HG03025 (cell line): ENCODE data around the gene WDR81.
"Not testable (repeated sequence)": the region's sequence is repeated elsewhere in the genome, so short reads cannot be mapped to it uniquely, and the experiment has no call there.

Source experiments
- ATAC-seq: cut with Tn5 transposase; IDR thresholded peaks from one replicate; pipeline ENCODE4 v1.9.1; 2021; ENCODE audit warnings: mild to moderate bottlenecking, moderate library complexity; ENCODE audit not compliant: unreplicated experiment, low FRiP score

The WDR81 gene

DNA sequence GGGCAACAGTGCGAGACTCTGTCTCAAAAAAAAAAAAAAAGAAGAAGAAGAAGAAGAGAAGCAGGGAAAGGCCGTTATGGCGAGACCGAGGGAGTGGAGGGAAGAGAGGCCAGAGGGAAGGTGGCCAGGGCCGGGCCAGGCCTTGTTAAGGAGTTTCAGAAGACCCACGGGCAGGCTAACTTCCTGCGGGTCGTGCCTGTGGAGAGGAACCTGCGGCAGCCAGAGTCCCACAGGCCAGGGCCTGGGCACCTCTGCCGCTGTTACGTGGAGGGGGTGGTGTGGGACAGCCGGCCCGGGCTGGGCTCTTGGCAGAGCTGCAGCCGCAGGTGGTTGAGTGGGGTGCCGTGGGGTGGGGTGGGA lies 5.4 kb downstream of the WDR81 start:
- no peak for ATAC-seq

DNA sequence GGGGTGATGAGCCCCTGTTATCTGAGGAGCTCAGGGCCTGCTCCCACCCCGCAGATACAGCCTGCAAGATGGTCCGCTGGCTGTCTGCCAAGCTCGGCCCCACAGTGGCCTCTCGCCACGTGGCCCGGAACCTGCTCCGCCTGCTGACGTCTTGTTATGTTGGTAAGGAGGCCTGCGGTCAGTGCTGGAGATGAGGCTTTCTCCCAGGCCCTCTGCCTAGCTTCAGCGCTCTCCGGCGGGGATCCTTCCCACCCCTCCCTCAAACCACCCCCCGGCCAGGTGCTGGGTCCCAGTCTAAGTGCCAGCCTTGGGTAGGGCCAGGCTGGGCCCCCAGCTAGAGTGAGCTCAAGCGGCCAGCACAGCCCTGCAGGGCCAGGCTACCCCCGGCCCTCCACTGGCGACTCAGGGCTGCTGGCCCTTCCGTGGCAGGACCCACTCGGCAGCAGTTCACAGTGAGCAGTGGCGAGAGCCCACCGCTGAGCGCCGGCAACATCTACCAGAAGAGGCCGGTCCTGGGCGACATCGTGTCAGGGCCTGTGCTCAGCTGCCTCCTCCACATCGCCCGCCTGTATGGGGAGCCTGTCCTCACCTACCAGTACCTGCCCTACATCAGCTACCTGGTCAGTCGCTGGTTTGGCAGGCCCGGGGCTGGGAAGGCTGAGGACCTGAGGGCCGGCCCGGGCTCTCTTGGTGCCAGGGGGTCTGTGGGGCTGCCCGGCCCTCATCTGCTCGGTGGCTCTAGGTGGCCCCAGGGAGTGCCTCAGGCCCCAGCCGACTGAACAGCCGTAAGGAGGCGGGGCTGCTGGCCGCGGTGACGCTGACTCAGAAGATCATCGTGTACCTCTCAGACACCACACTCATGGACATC lies 6.1 kb downstream of the WDR81 start:
- no peak for ATAC-seq

DNA sequence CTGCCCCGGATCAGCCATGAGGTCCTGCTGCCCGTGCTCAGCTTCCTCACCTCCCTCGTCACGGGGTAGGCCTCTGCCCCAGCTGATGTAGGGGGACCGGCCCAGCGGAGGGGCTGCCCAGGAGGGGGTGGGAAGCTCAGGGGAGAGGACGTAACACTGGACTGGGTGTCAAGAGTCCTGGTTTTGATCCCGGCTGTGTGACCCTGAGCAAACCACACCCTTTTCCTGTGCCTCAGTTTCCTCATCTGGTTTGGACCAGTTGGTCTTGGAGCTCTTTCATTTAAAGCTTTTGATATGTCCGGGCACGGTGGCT lies 6.6 kb downstream of the WDR81 start:
- ATAC-seq = no peak

DNA sequence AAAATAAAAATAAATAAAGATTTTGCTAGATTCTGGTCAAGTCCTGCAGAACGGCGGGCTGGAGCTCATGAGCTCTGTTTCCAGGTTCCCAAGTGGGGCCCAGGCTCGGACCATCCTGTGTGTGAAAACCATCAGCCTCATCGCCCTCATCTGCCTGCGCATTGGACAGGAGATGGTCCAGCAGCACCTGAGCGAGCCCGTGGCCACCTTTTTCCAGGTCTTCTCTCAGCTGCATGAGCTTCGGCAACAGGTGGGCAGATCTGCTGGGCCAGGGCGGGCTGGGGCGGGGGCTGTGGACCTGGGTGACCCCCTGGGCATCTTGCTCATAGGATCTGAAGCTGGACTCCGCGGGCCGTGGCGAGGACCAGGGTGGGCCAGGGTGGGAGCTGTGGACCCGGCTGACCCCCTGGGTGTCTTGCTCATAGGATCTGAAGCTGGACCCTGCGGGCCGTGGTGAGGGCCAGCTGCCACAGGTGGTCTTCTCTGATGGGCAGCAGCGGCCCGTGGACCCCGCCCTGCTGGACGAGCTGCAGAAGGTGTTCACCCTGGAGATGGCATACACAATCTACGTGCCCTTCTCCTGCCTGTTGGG lies 7.8 kb downstream of the WDR81 start:
- no peak for ATAC-seq

DNA sequence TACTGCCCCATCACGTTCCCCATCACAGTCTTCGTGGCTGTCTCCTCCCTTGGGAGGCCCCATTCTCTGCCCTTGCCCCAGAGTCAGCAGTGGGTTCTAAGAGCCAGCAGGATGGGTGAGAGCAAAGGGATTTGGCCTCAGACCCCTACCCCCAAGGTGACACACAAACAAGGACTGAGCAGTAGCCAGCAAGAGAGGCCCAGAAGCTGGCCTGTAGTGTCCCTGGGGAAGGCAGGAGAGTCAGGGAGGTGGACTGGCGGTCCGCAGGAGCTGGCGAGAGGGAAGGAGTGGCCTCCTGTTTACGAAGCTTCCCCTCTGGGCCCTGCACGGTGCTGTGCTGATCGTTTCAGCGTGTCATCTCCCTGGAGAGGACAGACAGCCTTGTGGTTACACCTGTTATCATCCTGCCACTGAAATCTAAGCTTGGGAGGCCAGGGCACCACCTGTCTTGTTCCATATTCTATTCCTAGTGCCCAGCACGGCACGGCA lies 8.4 kb downstream of the WDR81 start:
- ATAC-seq = no peak

DNA sequence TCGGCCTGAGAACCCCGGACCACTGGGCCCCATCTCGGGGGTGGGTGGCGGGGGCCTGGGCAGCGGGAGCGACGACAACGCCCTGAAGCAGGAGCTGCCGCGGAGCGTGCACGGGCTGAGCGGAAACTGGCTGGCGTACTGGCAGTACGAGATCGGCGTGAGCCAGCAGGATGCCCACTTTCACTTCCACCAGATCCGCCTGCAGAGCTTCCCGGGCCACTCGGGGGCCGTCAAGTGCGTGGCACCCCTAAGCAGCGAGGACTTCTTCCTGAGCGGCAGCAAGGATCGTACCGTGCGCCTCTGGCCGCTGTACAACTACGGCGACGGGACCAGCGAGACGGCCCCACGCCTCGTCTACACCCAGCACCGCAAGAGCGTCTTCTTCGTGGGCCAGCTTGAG lies 9.3 kb downstream of the WDR81 start:
- no peak for ATAC-seq

DNA sequence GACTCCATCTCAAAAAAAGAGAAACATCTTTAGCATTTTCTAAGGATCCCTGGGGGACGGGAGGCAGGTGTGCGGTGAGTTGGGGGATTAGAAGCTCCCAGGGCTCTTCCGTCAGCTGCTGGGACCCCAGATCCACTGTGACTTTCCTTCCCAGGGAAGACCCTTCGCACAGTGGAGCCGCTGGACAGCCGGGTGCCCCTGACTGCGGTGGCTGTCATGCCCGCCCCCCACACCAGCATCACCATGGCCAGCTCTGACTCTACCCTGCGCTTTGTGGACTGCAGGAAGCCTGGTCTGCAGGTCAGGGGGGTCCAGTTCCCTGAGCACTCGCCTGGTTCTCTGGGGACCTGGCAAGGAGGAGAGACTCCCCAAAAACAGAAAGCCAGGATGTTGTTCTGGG lies 10.9 kb downstream of the WDR81 start:
- ATAC-seq = no peak

DNA sequence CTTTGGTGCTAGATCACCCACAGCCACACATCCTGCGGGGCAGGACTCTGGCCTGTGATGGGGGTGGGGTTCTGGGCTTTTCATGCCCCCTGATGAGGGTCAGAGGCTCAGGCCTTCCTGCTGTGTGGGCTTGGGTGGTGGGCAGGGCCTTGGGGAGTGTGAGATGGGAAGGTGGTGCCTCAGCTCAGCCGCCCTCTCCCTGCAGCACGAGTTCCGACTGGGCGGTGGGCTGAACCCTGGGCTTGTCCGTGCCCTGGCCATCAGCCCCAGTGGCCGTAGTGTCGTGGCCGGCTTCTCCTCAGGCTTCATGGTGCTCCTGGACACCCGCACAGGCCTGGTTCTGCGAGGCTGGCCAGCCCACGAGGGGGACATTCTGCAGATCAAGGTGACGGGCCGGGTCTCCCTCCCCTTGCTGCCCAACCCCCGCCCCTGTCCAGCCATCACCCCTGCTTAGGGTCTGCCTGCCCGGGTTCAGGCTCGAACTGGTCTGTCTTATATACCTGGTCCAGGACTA lies 11.4 kb downstream of the WDR81 start:
- no peak for ATAC-seq

DNA sequence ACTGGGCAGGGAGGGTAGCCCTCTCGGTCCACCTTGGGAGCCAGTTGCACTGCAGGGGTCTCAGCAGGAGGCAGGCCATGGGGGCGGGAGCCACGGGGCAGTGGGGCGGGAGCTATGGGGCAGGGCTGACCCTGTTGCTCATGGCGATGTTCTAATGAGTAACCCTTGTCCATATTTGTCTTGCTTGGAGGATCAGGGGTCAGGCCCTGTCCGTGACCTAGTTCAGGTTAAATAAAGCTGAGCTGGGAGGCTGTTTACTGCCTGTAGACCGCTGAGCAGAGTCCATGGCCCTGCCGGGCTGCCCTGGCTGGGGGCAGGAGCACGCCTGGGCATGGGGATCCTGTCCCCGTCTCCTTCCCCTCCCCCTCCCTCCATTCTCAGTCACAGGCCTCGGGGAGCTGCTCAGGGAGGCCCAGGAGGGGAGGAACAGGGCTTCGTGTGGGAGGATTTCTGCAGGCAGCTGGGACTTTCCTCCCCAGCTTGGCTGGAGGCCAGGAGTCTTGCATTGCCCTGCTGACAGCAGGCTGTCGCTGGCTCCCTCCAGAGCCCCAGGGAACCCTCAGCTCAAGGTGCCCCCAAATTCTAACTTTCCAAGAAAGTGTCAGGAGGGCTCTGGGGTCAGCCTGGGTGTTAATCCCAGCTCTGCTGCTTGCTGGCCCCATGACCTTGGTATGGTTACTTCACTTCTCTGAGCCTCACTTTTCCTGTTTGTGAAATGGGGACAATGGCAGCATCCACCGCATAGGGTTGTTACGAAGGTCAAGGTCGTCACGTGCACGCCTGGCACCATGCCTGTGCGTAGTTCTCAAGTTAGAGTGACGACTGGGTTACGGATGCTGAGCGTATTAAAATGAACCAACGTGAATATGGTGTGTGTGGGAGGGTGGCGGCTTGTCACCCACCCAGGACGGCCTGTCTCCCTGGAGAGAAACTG lies 12.1 kb downstream of the WDR81 start:
- no peak for ATAC-seq

DNA sequence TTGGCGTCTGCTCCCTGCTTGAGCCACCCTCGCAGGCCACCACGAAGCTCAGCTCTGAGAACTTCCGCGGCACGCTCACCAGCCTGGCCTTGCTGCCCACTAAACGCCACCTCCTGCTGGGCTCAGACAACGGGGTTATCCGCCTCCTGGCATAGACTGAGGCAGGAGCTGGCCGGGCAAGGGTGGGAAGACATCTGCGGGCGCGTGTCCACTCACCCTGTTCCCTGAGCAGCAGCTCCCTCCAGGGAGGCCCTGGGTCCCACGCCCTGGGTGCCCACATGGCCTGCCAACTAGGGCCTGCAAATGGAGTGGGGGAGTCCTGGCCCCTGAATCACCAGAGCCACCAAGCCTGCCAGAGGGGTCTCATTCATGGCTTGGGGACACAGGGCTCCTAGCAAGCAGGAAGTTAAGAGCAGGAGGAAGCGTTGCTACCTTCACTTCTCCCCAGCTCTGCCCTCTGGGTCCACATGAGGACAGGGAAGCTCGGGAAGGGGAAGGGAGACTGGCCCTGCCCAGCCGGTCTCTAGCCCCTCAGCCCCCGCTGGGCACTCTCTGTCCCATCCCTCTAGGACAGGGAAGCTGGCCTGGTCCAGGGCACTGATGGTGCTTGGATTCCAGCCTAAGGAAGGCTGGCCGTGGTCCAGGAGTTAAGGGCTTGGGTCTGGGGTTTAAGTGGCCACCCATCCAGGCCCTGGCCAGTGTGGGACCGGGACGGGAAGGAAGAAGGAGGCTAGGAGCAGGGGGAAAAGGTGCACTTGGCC lies 13.2 kb downstream of the WDR81 start:
- ATAC-seq = no peak

DNA sequence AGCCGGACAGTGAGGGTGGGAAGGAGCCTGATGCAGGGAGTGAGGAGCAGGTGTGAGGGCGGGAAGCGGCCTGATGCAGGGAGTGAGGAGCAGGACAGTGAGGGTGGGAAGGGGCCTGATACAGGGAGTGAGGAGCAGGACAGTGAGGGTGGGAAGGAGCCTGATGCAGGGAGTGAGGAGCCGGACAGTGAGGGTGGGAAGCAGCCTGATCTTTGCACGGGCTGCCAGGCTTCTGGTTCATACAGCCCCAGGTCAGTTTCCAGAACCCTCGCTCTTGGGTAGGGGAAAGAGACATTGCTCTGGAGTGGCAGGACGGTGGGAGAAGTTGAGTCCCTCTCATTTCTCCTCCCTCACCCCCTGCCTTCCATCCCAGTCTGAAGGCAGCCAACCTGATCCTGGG lies 17.4 kb downstream of the WDR81 start:
- ATAC-seq = not testable (repeated sequence)

DNA sequence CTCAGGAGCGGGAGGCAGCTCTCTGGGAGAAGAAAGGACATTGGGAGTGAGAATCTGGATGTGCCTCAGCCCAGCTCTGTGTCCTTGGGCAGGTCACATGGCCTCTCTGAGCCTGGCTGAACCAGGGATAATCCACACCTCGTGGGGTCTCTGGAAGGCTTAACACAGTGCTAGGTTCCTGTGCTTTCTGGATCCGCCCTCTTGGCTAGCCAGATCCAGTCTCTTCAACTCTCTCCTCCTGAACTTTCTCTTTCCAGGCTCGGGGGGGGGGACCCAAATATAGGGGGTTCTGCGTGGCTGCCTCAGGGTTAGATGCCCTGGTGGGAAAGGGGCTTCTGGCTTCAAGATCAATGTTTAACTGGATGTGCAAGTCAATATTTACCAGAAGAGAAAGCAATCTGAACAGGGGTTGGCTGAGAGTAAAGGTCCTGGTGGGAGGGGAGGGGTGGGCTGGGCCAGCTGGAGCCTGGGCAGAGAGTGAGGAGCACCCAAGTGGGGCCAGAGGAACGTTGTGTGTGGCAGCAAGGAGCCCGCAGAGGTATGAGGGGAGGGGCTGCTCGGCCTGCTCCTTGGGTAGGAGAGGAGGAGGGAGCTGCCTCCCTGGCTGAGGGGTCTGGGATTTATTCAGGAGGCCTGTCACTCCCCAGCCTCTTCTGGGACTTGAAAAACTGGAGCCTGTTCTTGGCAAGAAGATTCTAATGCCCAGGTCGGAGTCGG lies 18.0 kb downstream of the WDR81 start, which contains the start of gene SERPINF2:
Gene SERPINF2, plus strand, starts transcription at position 501 of the 717 bp plus-strand sequence. CDS start 2,125 bp downstream, outside the sequence.
- ATAC-seq = no peak

DNA sequence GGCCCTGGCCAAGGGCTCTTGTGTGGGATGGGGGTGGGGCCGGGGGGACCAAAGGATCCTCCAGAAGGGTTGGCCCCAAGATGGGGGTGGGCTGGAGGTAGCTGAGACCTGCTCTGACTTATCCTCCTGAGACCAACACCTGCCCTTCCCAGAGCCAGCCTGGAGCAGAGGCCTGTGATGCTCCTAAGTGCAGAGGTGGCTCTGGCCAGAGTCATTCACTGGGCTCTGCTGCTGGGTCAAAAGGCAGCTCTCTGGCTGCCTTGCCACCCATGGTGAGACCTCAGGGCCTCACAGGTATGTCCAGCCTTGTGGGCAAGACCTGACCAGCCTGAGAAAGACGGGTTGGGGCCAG lies 18.6 kb downstream of the WDR81 start:
- ATAC-seq = no peak

DNA sequence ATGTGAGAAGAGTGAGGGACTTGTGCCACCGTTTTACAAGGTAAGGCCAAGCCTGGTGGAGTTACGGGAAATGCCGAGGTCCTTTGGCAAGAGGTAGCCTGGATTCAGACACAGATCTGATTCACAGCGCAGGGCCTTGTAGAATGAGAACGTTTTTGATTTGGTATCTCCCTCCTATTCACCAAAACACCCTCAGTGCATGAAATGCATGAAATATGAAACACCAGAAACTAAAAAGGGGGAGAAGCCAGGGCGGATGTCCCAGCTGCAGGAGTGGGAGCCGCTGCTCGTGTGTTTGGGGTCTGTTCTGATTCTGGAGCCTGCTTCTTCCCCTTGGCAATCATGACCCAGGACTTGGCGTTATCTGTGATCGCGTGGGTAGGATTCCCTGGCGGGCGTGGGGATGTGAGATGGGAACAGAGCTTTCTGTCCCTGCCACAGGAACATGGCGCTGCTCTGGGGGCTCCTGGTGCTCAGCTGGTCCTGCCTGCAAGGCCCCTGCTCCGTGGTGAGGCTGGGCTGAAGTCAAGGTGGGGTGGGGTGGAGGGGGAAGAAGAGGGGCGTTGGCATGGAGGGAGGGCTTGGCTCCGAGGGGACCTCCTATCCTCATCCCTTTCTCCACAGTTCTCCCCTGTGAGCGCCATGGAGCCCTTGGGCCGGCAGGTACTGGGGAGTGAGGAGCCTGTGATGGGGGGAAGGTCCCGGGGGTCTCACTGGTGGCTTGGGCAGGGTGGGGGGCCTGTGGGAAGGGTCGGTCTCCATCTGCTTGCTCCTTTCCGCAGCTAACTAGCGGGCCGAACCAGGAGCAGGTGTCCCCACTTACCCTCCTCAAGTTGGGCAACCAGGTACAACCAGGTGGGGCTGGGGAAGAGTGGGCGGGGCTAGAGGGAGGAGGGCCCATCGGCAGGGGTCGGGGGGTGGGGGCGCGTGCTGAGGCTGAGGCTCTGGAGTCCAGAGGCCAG lies 20.3 kb downstream of the WDR81 start:
- no peak for ATAC-seq

DNA sequence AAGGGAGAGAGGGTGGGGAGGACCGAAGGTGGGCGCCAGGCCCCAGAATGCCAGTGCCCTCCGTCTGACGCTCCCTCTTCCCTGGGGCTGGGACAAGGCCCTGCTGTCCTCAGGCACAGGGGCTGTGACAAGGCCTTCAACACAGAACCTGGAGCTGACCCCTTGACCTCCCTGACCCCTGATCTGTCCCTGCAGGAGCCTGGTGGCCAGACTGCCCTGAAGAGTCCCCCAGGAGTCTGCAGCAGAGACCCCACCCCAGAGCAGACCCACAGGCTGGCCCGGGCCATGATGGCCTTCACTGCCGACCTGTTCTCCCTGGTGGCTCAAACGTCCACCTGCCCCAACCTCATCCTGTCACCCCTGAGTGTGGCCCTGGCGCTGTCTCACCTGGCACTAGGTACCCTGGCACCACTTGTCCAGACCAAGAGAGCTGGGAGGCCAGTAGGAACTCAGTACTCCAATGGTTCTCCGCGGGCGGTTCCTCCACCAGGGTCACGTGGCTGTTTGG lies 21.1 kb downstream of the WDR81 start:
- no peak for ATAC-seq

DNA sequence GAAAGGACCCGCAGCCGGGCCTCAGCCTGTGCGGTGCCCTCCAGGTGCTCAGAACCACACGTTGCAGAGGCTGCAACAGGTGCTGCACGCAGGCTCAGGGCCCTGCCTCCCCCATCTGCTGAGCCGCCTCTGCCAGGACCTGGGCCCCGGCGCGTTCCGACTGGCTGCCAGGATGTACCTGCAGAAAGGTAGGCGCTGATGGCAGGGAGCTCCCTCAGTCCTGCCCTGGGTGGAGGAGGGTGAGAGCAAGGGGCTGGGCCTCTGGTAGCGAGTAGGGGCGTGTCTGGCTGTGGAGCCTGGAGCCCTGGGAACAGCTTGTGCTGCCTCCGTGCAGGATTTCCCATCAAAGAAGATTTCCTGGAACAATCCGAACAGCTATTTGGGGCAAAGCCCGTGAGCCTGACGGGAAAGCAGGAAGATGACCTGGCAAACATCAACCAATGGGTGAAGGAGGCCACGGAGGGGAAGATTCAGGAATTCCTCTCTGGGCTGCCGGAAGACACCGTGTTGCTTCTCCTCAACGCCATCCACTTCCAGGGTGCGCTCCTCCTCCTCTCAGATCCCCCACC lies 22.6 kb downstream of the WDR81 start:
- ATAC-seq = no peak

DNA sequence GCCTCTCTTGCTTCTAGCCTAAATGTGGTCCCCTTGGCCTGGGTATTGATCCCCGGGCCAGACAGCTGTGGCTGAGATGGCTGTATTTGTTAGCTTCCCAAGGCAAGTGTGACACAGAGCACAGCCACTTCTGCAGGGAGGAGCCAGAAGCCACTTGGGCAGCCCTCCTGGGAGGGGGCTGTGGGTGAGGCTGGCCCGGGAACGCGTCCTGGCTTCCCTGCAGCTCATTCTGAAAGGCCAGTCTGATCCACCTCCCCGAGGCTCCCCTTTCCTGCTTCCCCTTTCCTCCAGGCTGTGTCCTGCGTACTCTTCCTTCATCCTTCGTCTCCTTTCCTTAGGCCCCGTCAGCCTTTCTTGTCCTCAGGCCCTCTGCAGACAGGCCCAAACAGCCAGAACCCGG lies 26.1 kb downstream of the WDR81 start:
- ATAC-seq = no peak
